H9 (cell line): ENCODE data around the gene RGS6. TPM values are rescaled to one million over a fixed set of nuclear protein-coding genes. Genes with fewer than 3 reads are reported as not detected.

Source experiments
- DNase-seq: peaks from one replicate; pipeline ENCODE4 v3.0.0-alpha.2; 2017
- H2AFZ ChIP-seq: one replicate; pipeline ENCODE4 v1.6.1; 2013; ENCODE audit warnings: mild to moderate bottlenecking, low read length, control low read depth, moderate library complexity
- H2AK5ac ChIP-seq: 2 replicates; pipeline ENCODE4 v1.6.1; 2013; ENCODE audit warnings: low read length, control low read depth, mixed read lengths; ENCODE audit not compliant: insufficient read length
- H2BK120ac ChIP-seq: one replicate; pipeline ENCODE4 v1.6.1; 2013; ENCODE audit warnings: low read depth, mild to moderate bottlenecking, low read length, control low read depth, inconsistent platforms; ENCODE audit not compliant: poor library complexity, severe bottlenecking
- H2BK12ac ChIP-seq: 2 replicates; pipeline ENCODE4 v1.6.1; 2013; ENCODE audit warnings: low read length, control low read depth, mixed read lengths, low read depth; ENCODE audit not compliant: insufficient read length
- H2BK15ac ChIP-seq: 2 replicates; pipeline ENCODE4 v1.6.1; 2013; ENCODE audit warnings: low read depth, low read length, control low read depth
- H2BK20ac ChIP-seq: one replicate; pipeline ENCODE4 v1.6.1; 2013; ENCODE audit warnings: low read depth, mild to moderate bottlenecking, low read length, control low read depth, inconsistent platforms; ENCODE audit not compliant: poor library complexity, severe bottlenecking
- H2BK5ac ChIP-seq: 2 replicates; pipeline ENCODE4 v1.6.1; 2013; ENCODE audit warnings: low read length, control low read depth, mixed read lengths; ENCODE audit not compliant: insufficient read length
- H3K14ac ChIP-seq: 2 replicates; pipeline ENCODE4 v1.6.1; 2013; ENCODE audit warnings: low read length, control low read depth; ENCODE audit not compliant: insufficient read depth
- H3K18ac ChIP-seq: 2 replicates; pipeline ENCODE4 v1.6.1; 2013; ENCODE audit warnings: low read depth, mild to moderate bottlenecking, mixed read lengths, low read length, control low read depth; ENCODE audit not compliant: insufficient read length
- H3K23ac ChIP-seq: 2 replicates; pipeline ENCODE4 v1.6.1; 2013; ENCODE audit warnings: low read length, control low read depth, mixed read lengths, low read depth; ENCODE audit not compliant: insufficient read length
- H3K23me2 ChIP-seq: 2 replicates; pipeline ENCODE4 v1.6.1; 2013; ENCODE audit warnings: low read depth, mild to moderate bottlenecking, mixed read lengths, low read length, control low read depth; ENCODE audit not compliant: insufficient read length, poor library complexity, severe bottlenecking
- H3K27ac ChIP-seq: 2 replicates; pipeline ENCODE4 v1.5.1; 2013; ENCODE audit warnings: low read length, control low read depth, mixed read lengths, low read depth; ENCODE audit not compliant: insufficient read length
- H3K27me3 ChIP-seq: 2 replicates; pipeline ENCODE4 v1.6.1; 2013; ENCODE audit warnings: low read length, control low read depth, inconsistent platforms; ENCODE audit not compliant: insufficient read depth
- H3K4ac ChIP-seq: 2 replicates; pipeline ENCODE4 v1.6.1; 2013; ENCODE audit warnings: low read depth, mild to moderate bottlenecking, control low read depth, inconsistent platforms, low read length, moderate library complexity
- H3K4me1 ChIP-seq: 2 replicates; pipeline ENCODE4 v1.6.1; 2013; ENCODE audit warnings: low read length, control low read depth, inconsistent platforms; ENCODE audit not compliant: insufficient read depth
- H3K4me2 ChIP-seq: 2 replicates; pipeline ENCODE4 v1.6.1; 2013; ENCODE audit warnings: low read length, control low read depth, mixed read lengths; ENCODE audit not compliant: insufficient read length, insufficient read depth
- H3K56ac ChIP-seq: 2 replicates; pipeline ENCODE4 v1.6.1; 2013; ENCODE audit warnings: low read depth, mild to moderate bottlenecking, mixed read lengths, low read length, control low read depth; ENCODE audit not compliant: insufficient read length
- H3K79me1 ChIP-seq: 2 replicates; pipeline ENCODE4 v1.6.1; 2013; ENCODE audit warnings: low read depth, mild to moderate bottlenecking, moderate library complexity, low read length, control low read depth, inconsistent platforms; ENCODE audit not compliant: insufficient read depth, poor library complexity, severe bottlenecking
- H3K79me2 ChIP-seq: 2 replicates; pipeline ENCODE4 v1.6.1; 2013; ENCODE audit warnings: low read length, control low read depth, inconsistent platforms; ENCODE audit not compliant: insufficient read depth
- H3K9ac ChIP-seq: 2 replicates; pipeline ENCODE4 v1.6.1; 2013; ENCODE audit warnings: low read length, control low read depth, mixed read lengths; ENCODE audit not compliant: insufficient read length; ENCODE audit errors: extremely low read depth
- H3K9me3 ChIP-seq: one replicate; pipeline ENCODE4 v1.6.1; 2013; ENCODE audit warnings: low read depth, low read length, inconsistent platforms; ENCODE audit not compliant: control insufficient read depth
- H3T11ph ChIP-seq: one replicate; pipeline ENCODE4 v1.6.1; 2013; ENCODE audit warnings: mild to moderate bottlenecking, low read length, control low read depth, inconsistent platforms
- H4K20me1 ChIP-seq: one replicate; pipeline ENCODE4 v1.6.1; 2013; ENCODE audit not compliant: control insufficient read depth, insufficient read length, insufficient read depth
- H4K5ac ChIP-seq: 2 replicates; pipeline ENCODE4 v1.6.1; 2013; ENCODE audit warnings: low read depth, mild to moderate bottlenecking, mixed read lengths, low read length, control low read depth; ENCODE audit not compliant: insufficient read length
- H4K8ac ChIP-seq: replicated peaks from 2 replicates; pipeline ENCODE4 v1.6.1; 2013; ENCODE audit warnings: low read length, control low read depth, mixed read lengths, low read depth; ENCODE audit not compliant: insufficient read length
- H4K91ac ChIP-seq: 2 replicates; pipeline ENCODE4 v1.6.1; 2013; ENCODE audit warnings: low read depth, mild to moderate bottlenecking, moderate library complexity, mixed read lengths, low read length, control low read depth; ENCODE audit not compliant: insufficient read length
- H3K27ac Mint-ChIP-seq, 3 experiments: 2 replicates in 2 of 3; 3 replicates in 1 of 3; pipeline ENCODE4 v1.8.0; 2020 to 2021; ENCODE audit warnings: mixed read lengths in 3 of 3, mild to moderate bottlenecking in 1 of 3, moderate library complexity in 1 of 3
- H3K27me3 Mint-ChIP-seq: 2 replicates; pipeline ENCODE4 v1.8.0; 2021; ENCODE audit warnings: low read depth, mild to moderate bottlenecking, moderate library complexity, mixed read lengths
- H3K36me3 Mint-ChIP-seq, 3 experiments: 2 replicates in 2 of 3; 3 replicates in 1 of 3; pipeline ENCODE4 v1.8.0; 2020 to 2021; ENCODE audit warnings: low read depth in 3 of 3, mixed read lengths in 3 of 3; ENCODE audit not compliant: insufficient read depth in 1 of 3
- H3K4me1 Mint-ChIP-seq, 2 experiments: 2 replicates each; pipeline ENCODE4 v1.8.0; 2020; ENCODE audit warnings: mixed read lengths in 2 of 2
- H3K4me3 Mint-ChIP-seq, 2 experiments: 2 replicates in 1 of 2; 3 replicates in 1 of 2; pipeline ENCODE4 v1.8.0; 2020 to 2021; ENCODE audit warnings: mild to moderate bottlenecking in 2 of 2, mixed read lengths in 2 of 2, moderate library complexity in 1 of 2
- H3K9me3 Mint-ChIP-seq, 2 experiments: 2 replicates in 1 of 2; 3 replicates in 1 of 2; pipeline ENCODE4 v1.8.0; 2020; ENCODE audit warnings: mild to moderate bottlenecking in 2 of 2, mixed read lengths in 2 of 2, moderate library complexity in 1 of 2
- CTCF ChIP-seq: fragments of 200-600 bp; sonication (generic); conservative IDR thresholded peaks from 3 replicates; pipeline ENCODE4 v1.8.0; 2021; ENCODE audit warnings: antibody characterized with exemption, mild to moderate bottlenecking
- WGBS: extraction: QIAGEN DNeasy Blood & Tissue Kit; methylation state at CpG from one replicate; pipeline ENCODE4 v1.1.7; 2013; ENCODE audit warnings: missing lambda C conversion rate, low lambda C conversion rate, mixed read lengths; ENCODE audit not compliant: insufficient read length; ENCODE audit errors: extremely low coverage; 5-methylcytosine and 5-hydroxymethylcytosine counted together
- total RNA-seq: library from RNA; stranded (reverse); gene quantifications from 2 replicates; pipeline ENCODE4 v1.2.1, GENCODE V29; 2021

Gene RGS6
- total RNA-seq, 1 experiment from 2014 or later: 3.0 TPM

- no peaks in the 10 kb centered on the region for H3K36me3 Mint-ChIP-seq
- Histone ChIP-seq H3K4ac (no peak overlapping the region), H3T11ph (no peak overlapping the region), H3K18ac (no peak overlapping the region), H3K4me2 (no peak overlapping the region), H2BK12ac (no peak overlapping the region), H2AK5ac (no peak overlapping the region), H3K23ac (no peak overlapping the region), H3K79me2 (no peaks in the 10 kb centered on the region), H3K14ac (no peak overlapping the region), H3K23me2 (no peaks in the 10 kb centered on the region), H3K79me1 (no peaks in the 10 kb centered on the region), H2BK15ac (no peak overlapping the region), H2AFZ (no peak overlapping the region), H3K56ac (no peak overlapping the region), H2BK120ac (no peak overlapping the region), H3K9ac (no peak overlapping the region), H3K27me3 (no peaks in the 10 kb centered on the region), H3K9me3 (no peaks in the 10 kb centered on the region), H3K4me1 (peaks cover 7% of the 10 kb centered on the region; the same call in 1 of the 2 replicates), H4K5ac (no peak overlapping the region), H4K20me1 (no peaks in the 10 kb centered on the region), H2BK20ac (no peak overlapping the region), H3K27ac (no peak overlapping the region), H4K8ac (no peak overlapping the region), H2BK5ac (no peak overlapping the region), H4K91ac (no peak overlapping the region)
- no peak for DNase-seq
- no peak overlapping the region for H3K4me3 Mint-ChIP-seq
- no CpG with 5 or more reads among the region's 5 CpGs for WGBS
- H3K27ac Mint-ChIP-seq: no peak overlapping the region
- H3K27me3 Mint-ChIP-seq: peaks cover 4% of the 10 kb centered on the region
- H3K9me3 Mint-ChIP-seq: no peaks in the 10 kb centered on the region
- TF ChIP-seq CTCF: no peak
- H3K4me1 Mint-ChIP-seq: peaks cover 24 to 32% of the 10 kb centered on the region in 2 experiments
Observed at GRCh38 chr14:72552236-72552635, 620.0 kb downstream of the RGS6 start.
